WI38 (cell line): ENCODE data around the gene TRPT1.

Source experiments
- H3K4me3 ChIP-seq: 2 replicates; pipeline ENCODE4 v1.5.1; 2011; ENCODE audit warnings: low read depth, mild to moderate bottlenecking, control low read depth, low read length
- TF ChIP-seq, protein P1 (sequence below): IDR thresholded peaks from 2 replicates; pipeline ENCODE4 v1.5.1; 2012; ENCODE audit warnings: low read depth, mild to moderate bottlenecking, control low read depth, low read length

The TRPT1 gene, protein sequence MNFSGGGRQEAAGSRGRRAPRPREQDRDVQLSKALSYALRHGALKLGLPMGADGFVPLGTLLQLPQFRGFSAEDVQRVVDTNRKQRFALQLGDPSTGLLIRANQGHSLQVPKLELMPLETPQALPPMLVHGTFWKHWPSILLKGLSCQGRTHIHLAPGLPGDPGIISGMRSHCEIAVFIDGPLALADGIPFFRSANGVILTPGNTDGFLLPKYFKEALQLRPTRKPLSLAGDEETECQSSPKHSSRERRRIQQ

DNA sequence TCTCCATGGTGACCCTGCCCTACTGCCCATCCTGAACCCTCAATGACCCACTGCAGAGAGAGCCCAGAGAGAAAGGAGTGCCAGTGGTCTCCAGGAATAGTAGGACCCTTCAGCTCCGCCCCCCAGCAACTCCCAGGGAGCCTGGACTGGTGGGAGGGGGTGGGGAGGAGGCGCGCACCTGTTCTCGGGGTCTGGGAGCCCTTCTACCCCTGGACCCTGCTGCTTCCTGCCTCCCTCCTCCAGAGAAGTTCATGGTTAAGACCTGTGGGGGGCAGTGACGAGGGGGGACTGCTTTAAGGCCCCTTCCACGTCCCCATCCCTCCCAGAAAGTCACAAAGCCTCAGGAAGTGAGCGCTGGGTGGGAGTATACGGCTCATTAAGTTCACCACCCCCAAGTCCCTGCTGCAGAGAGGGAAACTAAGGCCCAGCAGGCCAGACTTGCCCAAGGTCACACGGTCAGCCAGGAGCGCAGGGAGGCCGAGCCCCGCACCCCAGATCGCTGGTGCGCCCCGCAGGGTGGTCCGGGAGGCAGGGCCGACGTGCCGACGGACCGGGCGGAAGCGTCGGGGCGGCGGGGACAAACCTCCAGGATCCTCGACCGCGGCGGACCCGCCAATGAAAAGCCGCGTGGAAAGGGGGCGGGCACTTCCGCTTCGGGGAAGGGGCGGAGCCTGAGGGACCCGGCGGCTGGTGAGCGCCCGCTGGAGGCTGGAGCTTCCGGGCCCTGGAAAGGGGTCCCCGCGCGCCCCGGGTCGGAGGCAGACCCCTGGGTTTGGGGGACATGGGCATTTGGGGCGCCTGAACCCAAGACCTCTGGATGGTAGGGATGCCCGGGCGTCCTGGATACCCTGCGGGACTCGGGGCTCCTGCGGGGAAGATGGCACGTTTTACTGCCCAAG lies at the start of gene TRPT1, which contains the start of gene NUDT22:
TRPT1 (minus strand) TSS at position 579 of the 899 bp plus-strand sequence; CDS start at position 253, 326 bp downstream.
NUDT22 (plus strand) TSS at position 667 of the 899 bp plus-strand sequence. CDS start 379 bp downstream, outside the sequence.
- TF ChIP-seq, protein P1, sequence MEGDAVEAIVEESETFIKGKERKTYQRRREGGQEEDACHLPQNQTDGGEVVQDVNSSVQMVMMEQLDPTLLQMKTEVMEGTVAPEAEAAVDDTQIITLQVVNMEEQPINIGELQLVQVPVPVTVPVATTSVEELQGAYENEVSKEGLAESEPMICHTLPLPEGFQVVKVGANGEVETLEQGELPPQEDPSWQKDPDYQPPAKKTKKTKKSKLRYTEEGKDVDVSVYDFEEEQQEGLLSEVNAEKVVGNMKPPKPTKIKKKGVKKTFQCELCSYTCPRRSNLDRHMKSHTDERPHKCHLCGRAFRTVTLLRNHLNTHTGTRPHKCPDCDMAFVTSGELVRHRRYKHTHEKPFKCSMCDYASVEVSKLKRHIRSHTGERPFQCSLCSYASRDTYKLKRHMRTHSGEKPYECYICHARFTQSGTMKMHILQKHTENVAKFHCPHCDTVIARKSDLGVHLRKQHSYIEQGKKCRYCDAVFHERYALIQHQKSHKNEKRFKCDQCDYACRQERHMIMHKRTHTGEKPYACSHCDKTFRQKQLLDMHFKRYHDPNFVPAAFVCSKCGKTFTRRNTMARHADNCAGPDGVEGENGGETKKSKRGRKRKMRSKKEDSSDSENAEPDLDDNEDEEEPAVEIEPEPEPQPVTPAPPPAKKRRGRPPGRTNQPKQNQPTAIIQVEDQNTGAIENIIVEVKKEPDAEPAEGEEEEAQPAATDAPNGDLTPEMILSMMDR: no peak
- peak within 1 kb of the TSS; percentile 85 for H3K4me3 ChIP-seq

DNA sequence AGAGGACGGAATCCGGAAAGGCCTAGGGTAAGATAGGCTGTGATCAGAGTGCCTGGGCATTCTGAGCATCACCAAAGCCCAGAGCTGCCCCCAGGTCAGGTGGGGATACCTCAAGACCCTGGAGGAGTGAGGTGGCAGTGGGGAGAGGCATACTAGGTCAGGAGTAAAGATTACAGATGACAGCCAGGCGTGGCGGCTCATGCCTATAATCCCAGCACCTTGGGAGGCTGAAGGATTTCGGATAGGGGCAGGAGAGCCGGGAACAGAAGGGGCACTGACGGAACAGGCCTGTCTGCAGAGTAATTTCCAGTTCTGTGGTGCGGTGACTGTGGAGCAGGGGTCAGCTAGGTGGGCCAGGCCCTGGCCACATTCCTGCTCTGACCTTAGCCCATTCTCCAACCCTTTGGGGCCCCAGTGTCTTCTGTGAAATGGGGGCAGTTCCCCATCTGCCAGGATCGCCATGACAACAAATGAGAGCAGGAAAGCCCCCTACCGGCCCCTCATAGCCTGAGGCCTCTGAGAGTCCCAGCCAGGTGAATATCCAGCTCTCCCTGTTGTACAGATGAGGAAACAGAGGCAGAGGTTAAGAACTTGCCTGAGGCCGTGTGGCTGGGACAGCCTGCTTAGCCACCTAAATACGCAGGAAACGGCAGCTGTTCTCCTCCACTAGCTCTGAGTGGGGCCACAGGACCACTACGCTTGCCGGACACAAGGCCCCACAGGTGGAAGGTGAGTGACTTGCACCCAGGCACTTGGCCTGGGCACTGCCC lies 49.2 kb upstream of the TRPT1 start:
- TF ChIP-seq, protein P1: no peak
- H3K4me3 ChIP-seq: no peak overlapping the region

DNA sequence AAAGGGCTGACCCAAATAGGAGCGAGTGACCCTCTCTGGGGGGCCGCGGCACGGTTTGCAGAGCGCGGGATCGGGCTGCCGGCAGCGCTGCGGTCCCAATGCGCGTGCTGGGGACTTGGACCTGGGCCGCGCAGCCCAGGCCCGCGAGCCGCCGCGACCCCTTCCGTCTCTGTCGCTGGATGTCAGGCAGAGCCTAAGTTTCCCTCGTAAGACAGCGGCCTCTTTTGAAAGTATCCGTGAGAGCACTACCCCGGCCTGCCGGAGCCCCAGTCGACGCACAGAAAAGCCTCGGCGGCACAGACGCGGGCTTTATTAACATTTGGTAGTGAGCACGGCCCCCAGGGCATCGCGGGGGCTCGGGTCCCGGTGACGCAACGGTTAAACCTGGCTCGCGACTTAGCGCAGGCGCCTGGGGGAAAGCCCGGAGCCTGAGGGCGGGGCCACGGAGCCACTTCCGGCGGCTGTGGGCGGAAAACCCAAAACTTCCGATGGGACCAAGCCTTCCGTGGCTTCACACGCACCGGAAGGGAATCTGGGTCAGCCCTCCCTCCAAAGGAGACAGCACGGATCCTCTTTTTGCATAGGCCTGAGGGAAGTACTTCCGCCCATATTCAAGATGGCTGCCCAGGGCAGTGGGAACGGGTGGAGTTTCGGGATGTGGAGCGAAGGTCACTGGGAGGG lies 43.7 kb upstream of the TRPT1 start:
- TF ChIP-seq, protein P1: no peak
- H3K4me3 ChIP-seq: peak overlapping the region; percentile 64

DNA sequence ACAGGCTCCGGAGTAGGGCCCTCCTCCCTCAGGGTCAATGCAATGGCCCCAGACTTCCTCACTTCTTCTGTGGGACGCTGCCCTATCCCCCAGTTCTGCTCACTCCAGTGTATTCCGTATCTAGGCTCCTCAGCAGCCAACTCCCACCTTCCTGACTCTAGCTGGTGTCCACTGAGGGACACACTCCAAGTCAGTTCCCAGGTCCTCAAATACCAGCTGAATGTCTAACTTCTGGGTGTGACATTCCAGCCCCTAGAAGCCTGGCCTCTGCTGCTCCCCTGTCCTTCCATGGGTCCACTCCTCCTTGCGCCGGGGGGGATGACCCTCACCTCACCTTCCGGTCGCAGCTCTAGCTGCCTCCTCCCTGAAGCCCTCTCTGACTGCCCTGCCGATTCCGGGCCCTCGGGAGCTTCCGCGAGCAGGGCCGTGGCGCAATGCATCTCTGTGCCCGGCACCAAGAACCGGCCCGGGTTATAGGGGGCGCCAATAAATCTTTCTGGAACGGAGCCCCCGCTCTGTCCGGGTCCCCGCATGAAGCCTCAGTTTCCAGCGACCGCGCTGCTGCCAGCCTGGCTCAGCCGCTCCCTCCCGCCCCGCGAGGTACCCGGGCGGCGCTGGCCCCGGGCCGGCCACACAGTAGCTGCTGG lies 43.0 kb upstream of the TRPT1 start:
- TF ChIP-seq, protein P1: no peak

DNA sequence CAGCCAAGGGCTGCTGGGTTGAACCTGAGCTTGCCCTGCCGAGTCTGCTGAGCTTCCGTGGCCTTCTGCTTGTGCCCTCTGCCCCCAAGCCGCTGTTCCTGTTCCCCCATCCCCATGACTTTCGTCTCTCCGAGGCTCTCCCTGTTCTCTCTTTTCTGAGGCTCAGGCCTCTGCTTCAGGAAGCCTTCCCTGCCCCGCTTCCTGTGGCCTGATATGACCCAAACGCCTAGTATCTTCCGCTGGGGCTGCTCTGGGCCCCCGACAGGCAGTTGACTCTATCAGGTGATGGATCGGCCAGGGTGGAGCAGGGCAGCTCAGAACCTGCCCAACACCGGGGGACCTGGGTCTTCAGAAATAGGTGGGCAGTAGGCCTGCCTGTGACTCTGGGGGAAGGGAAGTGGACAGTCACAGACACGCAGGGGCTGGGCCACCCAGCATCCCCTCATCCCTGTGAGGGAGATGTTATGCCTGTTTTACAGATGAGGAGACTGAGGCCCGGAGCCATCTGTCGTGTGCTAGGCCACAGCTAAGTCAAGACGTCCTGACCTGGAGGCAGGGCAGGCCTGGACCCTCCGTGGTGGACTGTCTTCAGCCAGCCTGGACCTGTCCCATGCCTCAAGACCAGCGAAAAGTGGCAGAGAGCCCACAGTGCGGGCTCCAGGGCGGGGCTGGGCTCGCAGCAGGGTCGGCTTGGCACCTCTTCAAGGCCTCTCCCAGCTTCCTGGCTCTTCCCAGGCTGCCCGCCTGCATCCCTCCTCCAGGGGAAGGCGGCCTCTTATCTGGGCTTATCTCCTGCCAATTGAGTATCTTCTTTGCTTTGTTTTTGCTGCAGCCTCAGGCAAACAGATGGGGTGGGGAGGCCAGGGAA lies 42.3 kb upstream of the TRPT1 start:
- peak overlapping the region; percentile 64 for H3K4me3 ChIP-seq
- TF ChIP-seq, protein P1: no peak

More for the DNA sequence above, 43.0 kb upstream of the TRPT1 start:
- peak overlapping the region; percentile 64 for H3K4me3 ChIP-seq
